H1 (cell line): ENCODE results near the gene SH3D19. TPM values are rescaled to one million over a fixed set of nuclear protein-coding genes. Genes with fewer than 3 reads are reported as not detected.

Experiments
- CTCF ChIA-PET: fragments of 300-600 bp; sonication (Branson Sonifier 250); formaldehyde crosslinking; loops from one replicate; lab custom pipeline; 2021; ENCODE audit not compliant: partially characterized antibody; lab: Charles Lee
- POLR2A ChIA-PET: fragments of 300-600 bp; sonication (Branson Sonifier 250); formaldehyde crosslinking; loops from one replicate; lab custom pipeline; 2021; ENCODE audit warnings: inconsistent platforms; ENCODE audit not compliant: partially characterized antibody; lab: Charles Lee
- DNase-seq, 2 experiments: peaks; one replicate each; pipeline versions ENCODE4 v3.0.0 to v3.0.0-alpha.2; 2010 to 2022; ENCODE audit warnings: low spot score in 2 of 2, low read depth in 1 of 2, mixed read lengths in 1 of 2
- FAIRE-seq: peaks from 2 replicates; lab custom pipeline; 2011; peaks lifted over from hg19 to GRCh38; lab: Jason Lieb, UNC
- H2AFZ ChIP-seq: 2 replicates; pipeline ENCODE4 v1.8.1; 2012; ENCODE audit warnings: low read length, inconsistent platforms
- H2AK5ac ChIP-seq: 2 replicates; pipeline ENCODE4 v1.6.1; 2013; ENCODE audit warnings: low read depth, low read length
- H2BK120ac ChIP-seq: replicated peaks from 2 replicates; pipeline ENCODE3; 2013; ENCODE audit warnings: low read depth, low read length, inconsistent platforms
- H2BK12ac ChIP-seq: 2 replicates; pipeline ENCODE4 v1.6.1; 2013; ENCODE audit warnings: low read depth, low read length
- H2BK15ac ChIP-seq: 2 replicates; pipeline ENCODE4 v1.6.1; 2013; ENCODE audit warnings: low read length
- H2BK20ac ChIP-seq: 2 replicates; pipeline ENCODE4 v1.6.1; 2013; ENCODE audit warnings: low read length
- H2BK5ac ChIP-seq: 2 replicates; pipeline ENCODE4 v1.6.1; 2013; ENCODE audit warnings: low read depth, low read length
- H3K14ac ChIP-seq: 2 replicates; pipeline ENCODE4 v1.6.1; 2013; ENCODE audit warnings: inconsistent platforms; ENCODE audit not compliant: insufficient read length
- H3K18ac ChIP-seq: 2 replicates; pipeline ENCODE4 v1.6.1; 2013; ENCODE audit warnings: low read length; ENCODE audit errors: extremely low read depth
- H3K23ac ChIP-seq: 2 replicates; pipeline ENCODE4 v1.6.1; 2013; ENCODE audit warnings: inconsistent platforms; ENCODE audit not compliant: insufficient read length
- H3K23me2 ChIP-seq: 2 replicates; pipeline ENCODE4 v1.6.1; 2013; ENCODE audit warnings: low read depth, low read length
- H3K27ac ChIP-seq: 2 replicates; pipeline ENCODE4 v1.6.1; 2011; ENCODE audit warnings: low read depth, low read length, inconsistent platforms
- H3K27me3 ChIP-seq, 4 experiments: replicated peaks in 1 of 4; 1 replicate in 1 of 4; 2 replicates in 3 of 4; pipeline versions ENCODE4 v1.6.1 to v1.8.1; 2011 to 2013; ENCODE audit warnings: low read length in 3 of 4, mild to moderate bottlenecking in 3 of 4, inconsistent platforms in 2 of 4, mixed read lengths in 2 of 4, moderate library complexity in 1 of 4; ENCODE audit not compliant: control insufficient read depth in 3 of 4, insufficient read depth in 3 of 4; ENCODE audit errors: extremely low read depth in 1 of 4
- H3K36me3 ChIP-seq, 4 experiments: 2 replicates each; pipeline versions ENCODE4 v1.6.1 to v1.8.1; 2011 to 2013; ENCODE audit warnings: mild to moderate bottlenecking in 4 of 4, low read length in 3 of 4, moderate library complexity in 2 of 4, control low read depth in 1 of 4, inconsistent platforms in 1 of 4; ENCODE audit not compliant: insufficient read depth in 4 of 4, control insufficient read depth in 2 of 4
- H3K4ac ChIP-seq: replicated peaks from 2 replicates; pipeline ENCODE3; 2013; ENCODE audit warnings: low read length, low read depth, mixed read lengths, inconsistent platforms; ENCODE audit not compliant: insufficient read length
- H3K4me1 ChIP-seq, 4 experiments: replicated peaks in 1 of 4; 1 replicate in 1 of 4; 2 replicates in 3 of 4; pipeline versions ENCODE4 v1.6.1 to v1.8.1; 2011 to 2013; ENCODE audit warnings: low read length in 3 of 4, inconsistent platforms in 2 of 4, mixed read lengths in 1 of 4; ENCODE audit not compliant: insufficient read depth in 4 of 4, control insufficient read depth in 3 of 4
- H3K4me2 ChIP-seq, 2 experiments: 2 replicates each; pipeline versions ENCODE4 v1.6.1 to v1.8.1; 2011 to 2013; ENCODE audit warnings: low read depth in 2 of 2, low read length in 2 of 2, control low read depth in 1 of 2, inconsistent platforms in 1 of 2, mild to moderate bottlenecking in 1 of 2; ENCODE audit not compliant: insufficient read depth in 1 of 2
- H3K4me3 ChIP-seq, 4 experiments: fragments of 200-600, 300-600 bp in 1 of 4; sonication (generic), shearing (Covaris generic), sonication (Bioruptor Twin) in 1 of 4; 2 replicates each; pipeline versions ENCODE4 v1.5.1 to v1.8.1; 2011 to 2016; ENCODE audit warnings: low read length in 4 of 4, low read depth in 3 of 4, control low read depth in 2 of 4, inconsistent platforms in 2 of 4, mild to moderate bottlenecking in 2 of 4, mixed read lengths in 1 of 4, moderate library complexity in 1 of 4; ENCODE audit not compliant: insufficient read depth in 2 of 4; ENCODE audit errors: extremely low read depth in 1 of 4
- H3K56ac ChIP-seq: replicated peaks from 2 replicates; pipeline ENCODE3; 2013; ENCODE audit warnings: low read depth, mild to moderate bottlenecking, mixed read lengths, low read length, inconsistent platforms; ENCODE audit not compliant: insufficient read length
- H3K79me1 ChIP-seq: 2 replicates; pipeline ENCODE4 v1.6.1; 2013; ENCODE audit warnings: low read depth, low read length, control low read depth
- H3K79me2 ChIP-seq, 2 experiments: 2 replicates each; pipeline versions ENCODE4 v1.6.1 to v1.8.1; 2012 to 2013; ENCODE audit warnings: low read length in 2 of 2, mild to moderate bottlenecking in 2 of 2, inconsistent platforms in 1 of 2; ENCODE audit not compliant: insufficient read depth in 2 of 2, control insufficient read depth in 1 of 2
- H3K9ac ChIP-seq, 4 experiments: replicated peaks in 1 of 4; 1 replicate in 1 of 4; 2 replicates in 3 of 4; pipeline versions ENCODE4 v1.6.1 to v1.8.1; 2011 to 2013; ENCODE audit warnings: low read depth in 3 of 4, low read length in 3 of 4, control low read depth in 2 of 4, mild to moderate bottlenecking in 2 of 4, moderate library complexity in 2 of 4, inconsistent platforms in 1 of 4; ENCODE audit errors: extremely low read depth in 1 of 4
- H3K9me3 ChIP-seq, 2 experiments: 2 replicates each; pipeline versions ENCODE4 v1.6.1 to v1.8.1; 2012 to 2013; ENCODE audit warnings: mild to moderate bottlenecking in 2 of 2, moderate library complexity in 2 of 2, control low read depth in 1 of 2, inconsistent platforms in 1 of 2, low read depth in 1 of 2, low read length in 1 of 2, mixed read lengths in 1 of 2; ENCODE audit not compliant: insufficient read depth in 2 of 2
- H4K20me1 ChIP-seq, 2 experiments: replicated peaks in 1 of 2; 2 replicates each; pipeline versions ENCODE3 to v1.8.1; 2011 to 2013; ENCODE audit warnings: inconsistent platforms in 2 of 2, low read length in 2 of 2, mild to moderate bottlenecking in 1 of 2; ENCODE audit not compliant: insufficient read depth in 2 of 2, control insufficient read depth in 1 of 2
- H4K5ac ChIP-seq: 2 replicates; pipeline ENCODE4 v1.6.1; 2013; ENCODE audit warnings: low read length, low read depth, mixed read lengths, inconsistent platforms; ENCODE audit not compliant: insufficient read length
- H4K8ac ChIP-seq: 2 replicates; pipeline ENCODE4 v1.8.0; 2013; ENCODE audit warnings: mild to moderate bottlenecking, moderate library complexity, low read length, inconsistent platforms; ENCODE audit not compliant: insufficient read depth; ENCODE audit errors: extremely low read depth
- H4K91ac ChIP-seq: replicated peaks from 2 replicates; pipeline ENCODE3; 2013; ENCODE audit warnings: low read length, mixed read lengths, inconsistent platforms; ENCODE audit not compliant: insufficient read length
- EZH2 ChIP-seq: fragments of 200-600 bp; sonication (generic); IDR thresholded peaks from 2 replicates; pipeline ENCODE4 v1.7.1; 2012; ENCODE audit warnings: low read depth, mild to moderate bottlenecking, moderate library complexity, low read length, inconsistent platforms; ENCODE audit not compliant: severe bottlenecking
- KDM5A ChIP-seq: fragments of 200-600 bp; IDR thresholded peaks from 2 replicates; pipeline ENCODE4 v1.7.1; 2012; ENCODE audit warnings: mild to moderate bottlenecking, low read length, inconsistent platforms, mixed read lengths
- SIX5 ChIP-seq: IDR thresholded peaks from 2 replicates; pipeline ENCODE4 v1.6.1; 2011; ENCODE audit warnings: mild to moderate bottlenecking, low read depth, low read length
- SP4 ChIP-seq: IDR thresholded peaks from 2 replicates; pipeline ENCODE4 v1.6.1; 2012; ENCODE audit warnings: low read length, inconsistent platforms
- YY1 ChIP-seq: IDR thresholded peaks from 2 replicates; pipeline ENCODE4 v1.6.1; 2011; ENCODE audit warnings: low read depth, mild to moderate bottlenecking, low read length
- WGBS, 2 experiments: shearing (Covaris generic) in 1 of 2; methylation state at CpG; one replicate each; pipeline versions ENCODE4 v1.1.6 to v1.1.7; 2013 to 2015; ENCODE audit warnings: low lambda C conversion rate in 2 of 2, mixed read lengths in 2 of 2, inconsistent platforms in 1 of 2, low coverage in 1 of 2, missing lambda C conversion rate in 1 of 2; ENCODE audit not compliant: insufficient replicate concordance in 2 of 2, insufficient coverage in 1 of 2, insufficient read length in 1 of 2; ENCODE audit errors: extremely low coverage in 1 of 2, missing lambda C conversion rate in 1 of 2; 5-methylcytosine and 5-hydroxymethylcytosine counted together
- polyA plus RNA-seq, 7 experiments: library from polyadenylated mRNA; depleted of rRNA in 3 of 7; stranded (reverse) in 5 of 7; unstranded in 2 of 7; fragments of >200 nt in 5 of 7; fragments of 200-250 nt in 2 of 7; gene quantifications; 1 replicate in 5 of 7; 2 replicates in 1 of 7; 4 replicates in 1 of 7; pipeline versions ENCODE4 v1.2.1 to v1.2.3, GENCODE V29; 2011 to 2013; ENCODE audit warnings: missing spikeins in 2 of 7, mixed read lengths in 2 of 7
- total RNA-seq: library from RNA; stranded (reverse); fragmentation: NEBNext Ultra II Directional; extraction: Animal tissue kit (Norgen Biotek cat#: 25700); gene quantifications from 2 replicates; pipeline ENCODE4 v1.2.1, GENCODE V29; 2021
- TF ChIP-seq, protein P1 (sequence below): IDR thresholded peaks from 2 replicates; pipeline ENCODE4 v1.6.1; 2011; ENCODE audit warnings: low read length, improper control_type of control experiment
- TF ChIP-seq, protein P2 (sequence below), 3 experiments: IDR thresholded peaks; 1 replicate in 2 of 3; 2 replicates in 1 of 3; pipeline versions ENCODE4 v1.5.1 to v1.6.1; 2011; ENCODE audit warnings: low read length in 3 of 3, mild to moderate bottlenecking in 3 of 3, inconsistent platforms in 2 of 3, low read depth in 1 of 3, moderate library complexity in 1 of 3; ENCODE audit not compliant: insufficient read depth in 1 of 3; ENCODE audit errors: control extremely low read depth in 1 of 3

The SH3D19 gene
- total and polyA plus RNA-seq, 2 of the 8 experiments (the other 6 are each of a cell fraction or from before 2014, with no cell fraction given) = 11.7 to 51.3 TPM

DNA sequence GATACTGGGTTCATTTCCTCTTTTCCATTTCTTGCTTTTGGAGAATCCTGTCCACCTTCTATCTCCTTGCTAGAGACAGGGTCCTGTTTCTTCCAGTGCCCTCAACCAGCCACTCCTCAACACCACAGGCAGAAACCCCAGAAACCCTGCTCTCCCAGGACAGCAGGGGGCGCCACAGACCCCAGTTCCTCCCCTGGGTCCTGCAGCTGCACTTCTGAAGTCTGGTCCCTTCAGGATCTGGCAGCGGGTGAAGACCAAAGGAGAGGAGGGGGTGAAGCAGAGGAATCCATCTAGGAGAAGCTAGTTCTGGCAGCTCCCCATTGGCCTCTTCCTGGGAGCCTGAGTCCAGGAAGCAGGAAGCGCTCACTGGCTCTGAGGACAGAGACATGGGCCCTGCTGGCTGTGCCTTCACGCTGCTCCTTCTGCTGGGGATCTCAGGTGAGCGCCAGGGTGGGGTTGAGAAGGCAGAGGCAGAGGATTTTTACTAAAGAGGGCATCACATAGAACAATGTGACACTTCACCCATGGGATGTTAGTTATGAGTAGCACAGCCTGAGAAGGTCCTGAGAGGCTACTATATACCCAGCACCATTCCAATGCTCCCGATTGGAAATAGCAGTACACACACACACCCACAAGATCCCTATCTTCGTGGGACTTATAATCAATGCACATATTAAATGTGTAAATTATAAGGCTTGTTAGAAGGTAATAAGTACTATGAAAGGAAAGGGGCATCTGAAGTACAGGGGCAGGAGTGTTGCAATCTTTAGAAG, 48.4 kb downstream of the SH3D19 start, which contains the start of gene PRSS48:
Gene PRSS48, plus strand, starts transcription at position 375 of the 776 bp plus-strand sequence. Its CDS starts 12 bp downstream, at position 387.
- Histone ChIP-seq H3K23ac (no peak within 1 kb of the TSS), H3K4me3 (no peak within 1 kb of the TSS), H3K4me2 (no peak within 1 kb of the TSS; a peak in 1 of 4 replicates), H3K23me2 (no peaks in the 10 kb centered on the region), H3K18ac (0 out of 2 replicates have a peak within 1 kb of the TSS, but pooled peaks have one; percentile 63), H2BK15ac (no peak within 1 kb of the TSS), H2BK12ac (no peak within 1 kb of the TSS), H2AK5ac (no peak within 1 kb of the TSS), H4K5ac (no peak within 1 kb of the TSS), H4K91ac (peak within 1 kb of the TSS; percentile 35), H3K27me3 (no peaks in the 10 kb centered on the region), H3K27ac (no peak within 1 kb of the TSS), H3K79me2 (peaks cover 1 to 79% of the 10 kb centered on the region in 2 experiments), H3K9ac (no peak within 1 kb of the TSS), H3K36me3 (peaks cover 0 to 3% (median 0%) of the 10 kb centered on the region in 4 experiments; a peak in 1 of 8 replicates), H3K9me3 (no peaks in the 10 kb centered on the region), H3K79me1 (peaks cover 7% of the 10 kb centered on the region), H2BK120ac (no peak within 1 kb of the TSS), H3K56ac (no peak within 1 kb of the TSS), H2BK20ac (no peak within 1 kb of the TSS), H4K8ac (no peak within 1 kb of the TSS; the same call in 1 of the 2 replicates), H3K4ac (no peak within 1 kb of the TSS), H3K4me1 (peaks cover 0 to 6% (median 2%) of the 10 kb centered on the region in 4 experiments; a peak in 3 of 7 replicates), H3K14ac (no peak within 1 kb of the TSS), H2BK5ac (peak within 1 kb of the TSS; percentile 61; the same call in 1 of the 2 replicates), H2AFZ (no peak within 1 kb of the TSS), H4K20me1 (peaks cover 0 to 8% of the 10 kb centered on the region in 2 experiments)
- FAIRE-seq = peak; percentile 78
- CTCF ChIA-PET = interaction anchor here (0.6 to 7.5 kb wide), 42 partner anchors 8 to 415 kb away, joined by 3 to 59 read pairs (median 4); partner anchors contain the start of gene SH3D19
- 61% methylated on average over 7 of the region's 7 CpGs; no CpG with 5 or more reads in 1 of the 2 experiments for WGBS, 2 experiments
- POLR2A ChIA-PET = interaction anchor here (0.8 to 2.9 kb wide), 4 partner anchors 9 to 177 kb away, joined by 3 to 14 read pairs (median 3); partner anchors contain the start of gene SH3D19
- DNase-seq = peak; percentile 79 to 94
- TF ChIP-seq SIX5 (no peak), KDM5A (no peak), SP4 (no peak), YY1 (peak; percentile 32; the same call in 1 of the 2 replicates), EZH2 (no peak)
- TF ChIP-seq, protein P1, sequence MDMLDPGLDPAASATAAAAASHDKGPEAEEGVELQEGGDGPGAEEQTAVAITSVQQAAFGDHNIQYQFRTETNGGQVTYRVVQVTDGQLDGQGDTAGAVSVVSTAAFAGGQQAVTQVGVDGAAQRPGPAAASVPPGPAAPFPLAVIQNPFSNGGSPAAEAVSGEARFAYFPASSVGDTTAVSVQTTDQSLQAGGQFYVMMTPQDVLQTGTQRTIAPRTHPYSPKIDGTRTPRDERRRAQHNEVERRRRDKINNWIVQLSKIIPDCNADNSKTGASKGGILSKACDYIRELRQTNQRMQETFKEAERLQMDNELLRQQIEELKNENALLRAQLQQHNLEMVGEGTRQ = no peak
- TF ChIP-seq, protein P2, sequence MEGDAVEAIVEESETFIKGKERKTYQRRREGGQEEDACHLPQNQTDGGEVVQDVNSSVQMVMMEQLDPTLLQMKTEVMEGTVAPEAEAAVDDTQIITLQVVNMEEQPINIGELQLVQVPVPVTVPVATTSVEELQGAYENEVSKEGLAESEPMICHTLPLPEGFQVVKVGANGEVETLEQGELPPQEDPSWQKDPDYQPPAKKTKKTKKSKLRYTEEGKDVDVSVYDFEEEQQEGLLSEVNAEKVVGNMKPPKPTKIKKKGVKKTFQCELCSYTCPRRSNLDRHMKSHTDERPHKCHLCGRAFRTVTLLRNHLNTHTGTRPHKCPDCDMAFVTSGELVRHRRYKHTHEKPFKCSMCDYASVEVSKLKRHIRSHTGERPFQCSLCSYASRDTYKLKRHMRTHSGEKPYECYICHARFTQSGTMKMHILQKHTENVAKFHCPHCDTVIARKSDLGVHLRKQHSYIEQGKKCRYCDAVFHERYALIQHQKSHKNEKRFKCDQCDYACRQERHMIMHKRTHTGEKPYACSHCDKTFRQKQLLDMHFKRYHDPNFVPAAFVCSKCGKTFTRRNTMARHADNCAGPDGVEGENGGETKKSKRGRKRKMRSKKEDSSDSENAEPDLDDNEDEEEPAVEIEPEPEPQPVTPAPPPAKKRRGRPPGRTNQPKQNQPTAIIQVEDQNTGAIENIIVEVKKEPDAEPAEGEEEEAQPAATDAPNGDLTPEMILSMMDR (IDR thresholded peaks at IDR 0.05; ENCODE audit: control extremely low read depth in 1 of 3, insufficient read depth in 1 of 3, low read depth in 1 of 3, low read length in 3 of 3) = peak; percentile 91 to 94 (median 92)
